Activated naive CD8-positive, alpha-beta T cell treated with anti-CD3 and anti-CD28 coated beads, Interleukin-2, amount 50 U/mL, for 16 hours (primary cell): ENCODE measurements around the gene THSD7A.
"Not testable (repeated sequence)": the region's sequence is repeated elsewhere in the genome, so short reads cannot be mapped to it uniquely, and the experiment has no call there.

Source experiments
- DNase-seq: peaks from one replicate; pipeline ENCODE4 v3.0.0-alpha.2; 2020; ENCODE audit warnings: low read depth, low spot score

Gene THSD7A

GRCh38 chr7:11579141-11579540 lies 252.9 kb downstream of the THSD7A start:
- no peak for DNase-seq

- no peak for DNase-seq
Observed at GRCh38 chr7:11576310-11576709, 255.7 kb downstream of the THSD7A start.

- no peak for DNase-seq
Observed at GRCh38 chr7:11573128-11573750, 258.8 kb downstream of the THSD7A start.

- DNase-seq, result no peak
Observed at GRCh38 chr7:11570922-11571550, 261.0 kb downstream of the THSD7A start.

- no peak for DNase-seq
Observed at GRCh38 chr7:11570205-11570604, 261.8 kb downstream of the THSD7A start.

GRCh38 chr7:11567571-11567970 lies 264.4 kb downstream of the THSD7A start:
- no peak for DNase-seq

- no peak for DNase-seq
Observed at GRCh38 chr7:11557627-11558026, 274.4 kb downstream of the THSD7A start.

- no peak for DNase-seq
Observed at GRCh38 chr7:11552676-11553296, 279.2 kb downstream of the THSD7A start.

GRCh38 chr7:11551470-11551869 lies 280.5 kb downstream of the THSD7A start:
- DNase-seq, result no peak

GRCh38 chr7:11548532-11548931 lies 283.5 kb downstream of the THSD7A start:
- DNase-seq, result no peak

GRCh38 chr7:11541330-11541729 lies 290.7 kb downstream of the THSD7A start:
- DNase-seq, result no peak

GRCh38 chr7:11540271-11540761 lies 291.7 kb downstream of the THSD7A start:
- DNase-seq, result no peak

GRCh38 chr7:11539853-11540252 lies 292.1 kb downstream of the THSD7A start:
- DNase-seq, result no peak

- DNase-seq, result no peak
Observed at GRCh38 chr7:11538751-11539299, 293.2 kb downstream of the THSD7A start.

GRCh38 chr7:11533229-11533820 lies 298.7 kb downstream of the THSD7A start:
- DNase-seq, result no peak

GRCh38 chr7:11529382-11529781 lies 302.6 kb downstream of the THSD7A start:
- no peak for DNase-seq

- DNase-seq, result no peak
Observed at GRCh38 chr7:11527707-11528106, 304.3 kb downstream of the THSD7A start.

GRCh38 chr7:11524476-11525397 lies 307.3 kb downstream of the THSD7A start:
- no peak for DNase-seq

GRCh38 chr7:11521964-11522499 lies 310.0 kb downstream of the THSD7A start:
- not testable (repeated sequence) for DNase-seq

- no peak for DNase-seq
Observed at GRCh38 chr7:11517853-11518252, 314.1 kb downstream of the THSD7A start.

- DNase-seq, result no peak
Observed at GRCh38 chr7:11516328-11516727, 315.7 kb downstream of the THSD7A start.
